Right lung (tissue), 5 donors: ENCODE measurements around the gene WNT16. TPM values are rescaled to one million over a fixed set of nuclear protein-coding genes. Genes with fewer than 3 reads are reported as not detected.
A peak's percentile ranks its signal among the peaks of the same experiment; 100 is the strongest.
"Not testable (repeated sequence)": the region's sequence is repeated elsewhere in the genome, so short reads cannot be mapped to it uniquely, and the experiment has no call there.

Experiments
- DNase-seq, 2 donors: peaks; one replicate each; pipeline ENCODE4 v3.0.0-alpha.2; 2013
- polyA plus RNA-seq, 5 donors: library from polyadenylated mRNA; unstranded; fragments of 120-200 nt; gene quantifications; one replicate each; pipeline versions ENCODE4 v1.2.1 to v1.2.3, GENCODE V29; 2013; ENCODE audit warnings: inconsistent platforms in 1 of 5, low replicate concordance in 1 of 5; ENCODE audit not compliant: insufficient read length in 5 of 5, insufficient read depth in 1 of 5

WNT16 gene
- polyA plus RNA-seq, 5 donors: 0.04 to 0.10 TPM; not detected in 3

DNA sequence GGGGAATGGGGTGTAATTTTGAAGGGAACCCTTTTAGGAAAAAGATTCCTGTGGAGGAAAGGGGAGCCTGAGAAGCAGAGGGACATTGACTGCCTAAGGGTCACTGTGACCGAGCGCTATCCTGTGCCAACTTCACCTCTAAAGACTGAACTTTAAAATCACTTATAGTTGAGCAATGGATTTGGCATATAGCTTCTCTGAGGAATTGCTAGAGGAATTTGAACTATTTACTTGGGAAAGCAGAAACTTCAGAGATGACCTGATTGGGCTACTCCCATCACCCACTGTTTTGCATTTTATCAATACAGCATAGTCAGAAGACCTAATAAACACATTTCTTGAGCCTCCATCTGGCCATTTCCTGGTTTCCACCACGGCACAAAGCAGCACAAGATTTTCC is 23.7 kb upstream of the WNT16 start:
- DNase-seq: no peak

DNA sequence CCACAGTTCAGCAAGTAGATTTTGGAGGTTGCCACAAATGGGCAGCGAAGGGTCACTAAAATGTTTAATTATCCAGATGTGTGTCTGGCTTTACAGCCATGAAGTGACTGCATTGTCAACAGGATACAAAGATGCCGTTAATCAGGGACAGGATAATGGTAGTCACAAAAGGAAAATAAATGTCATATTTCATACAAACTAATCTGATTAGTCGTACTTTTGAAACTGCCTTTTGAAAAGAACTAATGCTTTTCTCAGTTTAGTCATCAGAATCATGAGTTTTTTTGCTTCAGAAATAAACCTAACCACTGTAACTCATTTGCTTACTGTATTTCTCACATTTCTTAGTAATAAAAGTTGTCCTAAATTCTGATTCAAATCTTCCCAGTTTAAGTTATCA is 22.2 kb upstream of the WNT16 start:
- no peak for DNase-seq

GRCh38 chr7:121307021-121307574 is 21.7 kb upstream of the WNT16 start:
- no peak for DNase-seq

DNA sequence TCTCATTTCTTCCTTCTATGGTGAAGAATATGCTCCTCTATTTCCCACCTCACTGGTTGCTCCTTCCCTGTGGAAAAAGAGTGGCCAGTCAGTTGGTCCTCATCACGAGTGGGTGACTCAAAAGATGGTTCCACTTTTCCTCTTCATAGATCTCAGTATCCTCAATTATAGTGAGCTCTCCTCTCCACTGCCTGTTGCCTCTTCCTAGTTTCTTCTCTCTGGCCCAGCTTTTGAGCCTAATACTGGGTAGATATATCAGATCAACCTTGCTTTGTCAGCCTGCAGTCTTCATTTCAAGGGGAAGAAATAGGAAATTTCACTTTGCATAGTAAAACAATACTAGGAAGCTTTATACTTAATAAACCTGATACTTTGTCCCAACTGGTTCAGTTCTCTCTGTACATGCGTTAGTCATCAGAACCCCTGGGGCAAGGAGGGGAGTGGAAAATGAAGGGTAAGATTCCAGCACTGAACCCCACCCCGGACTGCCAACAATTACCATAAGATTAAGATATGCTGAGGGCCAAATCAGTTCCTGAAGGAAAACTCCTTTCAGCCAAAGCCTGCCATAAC is 15.5 kb upstream of the WNT16 start:
- DNase-seq: no peak

DNA sequence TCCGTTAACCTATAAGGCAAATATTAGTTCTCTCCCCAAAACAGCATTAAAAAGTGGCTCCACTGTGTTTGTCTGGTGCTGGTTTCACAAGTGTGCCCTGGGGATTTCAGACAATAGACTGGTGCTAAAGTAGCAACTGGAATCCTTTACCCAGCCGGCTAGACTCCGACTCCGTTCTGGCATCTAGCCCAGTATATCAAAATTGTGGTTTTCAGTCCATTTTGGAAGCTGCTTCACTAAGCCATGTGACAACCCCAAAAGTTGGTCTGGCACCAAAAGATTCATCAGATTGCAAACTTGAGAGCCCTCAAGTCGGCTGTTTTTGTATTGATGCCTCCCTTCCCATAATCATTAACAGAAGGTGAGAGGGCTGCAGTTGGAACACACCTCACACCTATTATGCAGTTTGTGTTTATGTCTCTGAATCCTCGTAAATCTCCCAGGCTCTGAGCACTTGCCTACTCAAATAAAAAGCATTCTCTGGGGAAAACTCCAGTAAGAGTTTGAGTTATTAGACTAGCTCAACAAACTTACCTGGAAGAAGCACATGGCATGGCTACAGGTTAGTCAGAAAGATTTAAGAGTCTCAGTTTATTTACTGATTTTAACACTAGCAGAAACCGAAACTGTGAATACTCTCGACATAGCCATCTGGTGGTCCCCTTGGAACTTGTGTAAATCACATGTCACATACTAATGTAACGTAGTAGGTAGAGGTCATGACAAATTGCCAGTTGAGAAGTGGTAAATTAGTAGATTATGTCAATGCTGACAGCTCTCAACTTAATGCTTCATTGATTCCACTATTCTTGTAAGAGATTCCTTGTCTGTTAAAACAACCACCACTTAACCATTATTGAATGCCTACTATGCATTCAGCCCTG is 14.8 kb upstream of the WNT16 start:
- no peak for DNase-seq

DNA sequence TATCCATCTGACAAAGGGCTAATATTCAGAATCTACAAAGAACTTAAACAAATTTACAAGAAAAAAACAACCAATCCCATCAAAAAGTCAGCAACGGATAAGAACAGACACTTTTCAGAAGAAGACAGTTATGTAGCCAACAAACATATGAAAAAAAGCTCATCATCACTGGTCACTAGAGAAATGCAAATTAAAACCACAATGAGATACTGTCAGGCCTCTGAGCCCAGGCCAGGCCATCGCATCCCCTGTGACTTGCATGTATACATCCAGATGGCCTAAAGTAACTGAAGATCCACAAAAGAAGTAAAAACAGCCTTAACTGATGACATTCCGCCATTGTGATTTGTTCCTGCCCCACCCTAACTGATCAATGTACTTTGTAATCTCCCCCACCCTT is 13.6 kb upstream of the WNT16 start:
- DNase-seq: not testable (repeated sequence)

GRCh38 chr7:121322460-121322859 is 6.3 kb upstream of the WNT16 start:
- no peak for DNase-seq

DNA sequence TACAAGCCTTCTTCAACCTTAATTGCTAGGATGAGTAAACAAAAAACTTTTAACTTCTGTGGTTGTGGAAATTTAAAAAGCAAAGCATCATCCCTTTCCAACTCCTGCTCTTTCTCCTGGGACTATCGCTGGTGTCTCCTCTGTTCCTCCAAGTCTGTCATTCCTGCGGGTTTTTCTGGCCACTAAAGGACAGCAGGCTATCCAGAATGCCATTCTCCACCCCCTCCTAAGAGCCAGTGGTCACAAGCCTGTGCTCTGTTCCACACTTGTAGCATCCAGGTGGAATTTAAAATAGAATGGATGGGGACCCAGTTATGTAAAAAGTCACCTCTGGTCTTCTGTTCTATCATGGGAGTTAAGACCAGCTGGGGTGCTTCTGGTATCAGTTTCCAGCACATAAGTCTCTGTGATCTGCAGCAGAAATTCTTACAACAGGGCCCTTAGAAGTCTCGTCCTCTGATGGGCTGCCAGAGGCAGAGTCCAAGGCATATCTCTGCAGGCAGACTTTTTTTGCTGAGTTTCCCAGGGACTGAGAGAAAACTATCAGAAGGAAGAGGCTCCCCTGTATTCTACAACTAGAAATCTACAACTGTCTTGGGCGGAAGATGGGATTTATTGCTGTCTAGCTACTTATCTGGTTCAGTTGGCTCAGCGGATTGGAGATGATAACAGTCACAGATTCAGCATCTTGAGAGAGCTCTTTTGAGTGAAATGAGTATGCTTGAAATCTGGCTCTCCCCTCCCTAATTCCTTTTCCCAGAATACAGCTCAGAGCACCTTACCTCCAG is 5.1 kb upstream of the WNT16 start:
- peak; percentile 32 to 38 for DNase-seq

DNA sequence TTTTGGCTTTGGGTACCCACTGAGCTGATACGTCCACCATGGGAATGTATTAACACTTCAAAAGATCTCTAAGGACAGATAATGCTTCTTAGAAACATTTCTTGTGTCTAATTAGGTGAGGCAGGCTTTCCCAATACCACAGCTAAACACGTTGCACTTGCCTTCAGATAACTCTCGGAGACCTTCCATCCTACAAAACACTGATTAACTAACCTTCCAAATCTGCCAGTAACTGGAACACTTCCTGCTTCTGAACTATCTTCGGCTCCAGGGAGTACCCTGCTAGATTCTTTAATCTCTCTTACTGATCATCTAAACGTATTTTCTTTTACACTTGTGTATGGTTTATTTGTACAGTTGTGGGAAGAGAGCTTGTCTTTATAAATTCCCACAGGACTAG is 1.1 kb upstream of the WNT16 start:
- no peak for DNase-seq

DNA sequence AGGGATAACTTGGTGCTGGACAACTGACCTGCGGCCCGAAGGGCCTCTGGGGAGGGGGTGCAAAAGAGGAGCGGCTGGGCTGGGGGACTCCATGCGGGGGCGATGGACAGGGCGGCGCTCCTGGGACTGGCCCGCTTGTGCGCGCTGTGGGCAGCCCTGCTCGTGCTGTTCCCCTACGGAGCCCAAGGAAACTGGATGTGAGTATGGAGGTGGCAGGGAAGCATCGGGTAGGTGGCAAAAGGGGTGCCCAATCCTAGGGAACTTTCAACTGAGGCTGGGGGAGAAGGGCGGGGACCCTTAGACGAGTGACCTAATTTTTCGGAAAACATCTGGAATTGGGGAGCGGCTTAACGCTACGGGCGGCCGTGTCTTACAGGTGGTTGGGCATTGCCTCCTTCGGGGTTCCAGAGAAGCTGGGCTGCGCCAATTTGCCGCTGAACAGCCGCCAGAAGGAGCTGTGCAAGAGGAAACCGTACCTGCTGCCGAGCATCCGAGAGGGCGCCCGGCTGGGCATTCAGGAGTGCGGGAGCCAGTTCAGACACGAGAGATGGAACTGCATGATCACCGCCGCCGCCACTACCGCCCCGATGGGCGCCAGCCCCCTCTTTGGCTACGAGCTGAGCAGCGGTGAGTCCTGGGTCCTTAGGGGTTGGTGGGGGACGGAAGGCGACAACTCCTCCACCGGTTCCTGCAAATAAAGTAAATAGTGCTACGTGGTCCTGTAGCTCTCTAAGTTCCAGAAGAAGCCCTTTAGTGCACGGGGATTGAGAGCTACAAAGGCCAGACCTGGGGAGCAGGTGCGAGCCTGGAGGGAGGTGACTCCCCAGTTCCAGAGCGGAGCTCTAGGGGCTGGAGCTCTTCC is 622 bp downstream of the WNT16 start:
- DNase-seq: no peak

GRCh38 chr7:121330053-121330833 is 1.4 kb downstream of the WNT16 start:
- no peak for DNase-seq

DNA sequence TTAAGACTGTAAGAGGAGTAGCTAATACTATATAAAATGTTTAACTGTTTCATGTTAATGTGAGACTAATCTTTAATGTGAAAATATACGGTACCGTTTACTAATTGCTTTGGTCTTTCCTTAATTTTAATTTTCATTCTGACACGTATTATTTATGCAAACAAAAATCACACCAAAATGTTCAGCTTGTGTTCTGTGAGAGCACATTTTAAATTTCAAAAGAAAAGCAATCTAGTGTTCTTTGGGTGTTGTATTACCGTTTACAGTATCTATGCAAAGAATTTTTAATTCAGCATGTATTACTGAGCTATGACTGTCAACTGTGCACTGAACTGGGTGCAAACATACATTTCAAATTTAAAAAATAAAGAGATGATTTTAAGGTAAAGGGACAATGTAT is 2.2 kb downstream of the WNT16 start:
- DNase-seq: no peak

DNA sequence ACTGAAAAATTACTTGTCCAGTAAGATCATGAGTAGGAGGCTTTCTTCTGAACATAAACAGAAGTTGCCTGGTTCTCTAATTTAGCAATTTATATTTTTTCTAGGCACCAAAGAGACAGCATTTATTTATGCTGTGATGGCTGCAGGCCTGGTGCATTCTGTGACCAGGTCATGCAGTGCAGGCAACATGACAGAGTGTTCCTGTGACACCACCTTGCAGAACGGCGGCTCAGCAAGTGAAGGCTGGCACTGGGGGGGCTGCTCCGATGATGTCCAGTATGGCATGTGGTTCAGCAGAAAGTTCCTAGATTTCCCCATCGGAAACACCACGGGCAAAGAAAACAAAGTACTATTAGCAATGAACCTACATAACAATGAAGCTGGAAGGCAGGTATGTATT is 2.8 kb downstream of the WNT16 start:
- DNase-seq: no peak

DNA sequence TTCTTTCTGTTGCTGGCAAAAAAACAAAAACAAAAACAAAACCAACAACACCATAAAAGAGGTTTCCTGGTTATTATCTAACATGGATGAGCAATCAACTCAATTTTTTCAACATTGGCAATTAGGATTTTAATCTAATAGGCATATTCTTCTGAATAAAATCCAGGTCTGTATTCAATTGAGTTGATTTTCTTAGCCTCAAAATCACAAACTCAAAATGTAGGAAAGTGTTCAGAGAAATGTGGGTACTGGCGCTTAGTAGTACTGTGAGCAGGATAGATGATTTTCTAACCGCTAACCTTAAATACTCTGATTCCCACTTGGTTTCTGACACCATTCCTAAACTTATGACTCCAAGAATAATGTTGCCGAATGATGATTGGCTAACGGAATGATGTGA is 5.6 kb downstream of the WNT16 start:
- no peak for DNase-seq

DNA sequence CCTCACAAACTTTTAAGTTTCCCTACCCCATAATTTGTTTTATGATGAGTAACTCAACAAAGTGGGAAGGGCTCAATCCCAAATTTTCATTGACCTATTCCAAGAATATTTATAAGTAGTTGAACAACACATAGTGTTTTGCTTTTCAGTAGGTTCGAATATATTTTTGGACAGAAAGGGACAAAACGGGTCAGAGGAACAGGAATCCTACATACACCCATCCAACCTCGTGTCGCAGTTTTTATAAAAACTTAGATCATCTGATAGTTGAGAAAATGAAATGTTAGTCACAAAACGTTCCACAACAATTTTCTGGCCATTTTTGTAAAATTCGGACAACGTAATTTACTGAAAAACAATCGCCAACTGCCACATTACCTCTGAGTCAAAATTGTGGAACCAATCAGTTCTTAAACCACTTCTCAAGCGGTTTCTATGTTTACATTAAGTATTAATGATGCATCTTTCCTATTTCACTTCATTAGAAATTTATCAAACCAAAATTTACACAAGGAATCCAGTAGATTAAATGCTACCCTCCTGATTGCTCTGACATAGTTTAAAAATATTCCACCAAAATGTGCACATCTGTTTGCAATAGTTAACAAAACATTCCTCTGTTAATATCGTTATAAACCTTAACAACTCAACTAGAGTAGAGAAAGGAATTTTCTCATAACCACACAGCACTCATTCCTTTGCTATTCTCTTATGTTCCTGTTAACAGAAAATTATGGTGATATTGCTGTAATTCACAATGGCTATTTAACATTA is 6.3 kb downstream of the WNT16 start:
- DNase-seq: no peak

DNA sequence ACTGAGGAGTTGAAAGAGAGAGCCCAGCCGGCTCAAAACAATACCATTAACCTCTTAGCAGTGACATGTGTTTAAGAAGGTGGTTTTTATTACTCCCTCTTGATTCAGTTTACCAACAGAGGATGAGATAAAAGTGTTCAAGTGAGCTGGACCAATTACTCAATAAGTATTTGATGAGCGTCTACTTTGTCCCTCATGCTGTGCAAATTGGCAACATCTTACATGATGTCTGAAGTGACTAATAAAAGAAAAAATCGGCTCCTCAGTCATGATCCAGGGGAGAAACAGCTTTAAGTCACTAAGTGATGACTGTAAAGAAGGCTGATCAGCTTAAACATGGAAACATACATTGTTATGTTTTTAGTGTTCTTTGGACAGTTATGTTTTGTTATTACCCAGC is 7.8 kb downstream of the WNT16 start:
- DNase-seq: no peak

GRCh38 chr7:121337398-121337797 is 8.6 kb downstream of the WNT16 start:
- DNase-seq: no peak

DNA sequence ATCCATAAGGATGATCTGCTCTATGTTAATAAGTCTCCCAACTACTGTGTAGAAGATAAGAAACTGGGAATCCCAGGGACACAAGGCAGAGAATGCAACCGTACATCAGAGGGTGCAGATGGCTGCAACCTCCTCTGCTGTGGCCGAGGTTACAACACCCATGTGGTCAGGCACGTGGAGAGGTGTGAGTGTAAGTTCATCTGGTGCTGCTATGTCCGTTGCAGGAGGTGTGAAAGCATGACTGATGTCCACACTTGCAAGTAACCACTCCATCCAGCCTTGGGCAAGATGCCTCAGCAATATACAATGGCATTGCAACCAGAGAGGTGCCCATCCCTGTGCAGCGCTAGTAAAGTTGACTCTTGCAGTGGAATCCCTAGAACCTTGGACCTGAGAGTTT is 10.3 kb downstream of the WNT16 start:
- DNase-seq: no peak

DNA sequence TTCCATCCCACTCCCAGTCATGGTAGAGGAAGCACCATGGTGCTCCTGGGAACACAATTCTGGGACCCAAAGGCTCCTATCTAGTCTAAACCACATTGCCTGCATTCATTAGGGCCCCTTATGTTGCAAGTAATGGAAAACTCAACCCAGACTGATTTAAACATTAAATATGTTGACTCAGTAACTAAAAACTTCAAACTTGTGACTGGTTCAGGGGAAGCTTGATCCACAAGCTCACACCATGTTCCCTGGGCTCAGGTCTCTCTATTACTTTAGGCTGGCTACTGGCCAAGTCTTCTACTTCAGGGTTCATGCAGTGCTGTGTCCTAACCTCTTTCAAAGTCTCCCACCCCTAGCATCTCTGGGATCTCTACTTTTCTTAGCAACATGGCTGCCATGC is 13.1 kb downstream of the WNT16 start:
- DNase-seq: no peak

DNA sequence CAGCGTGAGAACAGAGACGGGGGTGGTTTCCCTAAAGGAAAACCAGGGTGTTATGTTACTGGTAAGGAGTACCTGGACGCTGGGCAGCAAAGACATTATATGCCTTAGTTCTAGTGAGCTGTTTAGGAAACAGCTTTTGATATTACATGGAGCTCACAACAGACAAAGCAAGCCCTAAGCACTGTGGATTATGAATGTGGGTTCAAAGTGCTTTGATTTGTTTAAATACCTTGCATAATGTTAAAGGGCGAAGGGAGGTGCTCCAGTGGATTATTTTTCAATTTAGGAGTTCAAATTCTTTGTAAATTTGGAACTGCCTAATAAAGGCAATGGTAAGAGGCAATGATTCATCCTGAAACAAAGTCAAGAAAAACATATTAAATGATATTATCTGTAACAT is 13.8 kb downstream of the WNT16 start:
- no peak for DNase-seq
